Measurements from ENCODE around the gene R3HDML. TPM values are rescaled to one million over a fixed set of nuclear protein-coding genes. Genes with fewer than 3 reads are reported as not detected.

Gene R3HDML
- total and polyA plus RNA-seq, 2 of the 13 experiments (the other 11 are each of a cell fraction or from before 2014, with no cell fraction given) = not detected

GRCh38 chr20:44310664-44311639 lies 25.9 kb upstream of the R3HDML start, which contains the start of gene FITM2 (continued):
- peak; percentile 99 for TF ChIP-seq KDM2A (CRISPR knock-in tag; IDR thresholded peaks at IDR 0.05; ENCODE audit: borderline replicate concordance, low read depth)
- TF ChIP-seq YEATS4 (CRISPR knock-in tag; IDR thresholded peaks at IDR 0.05; ENCODE audit: borderline replicate concordance) = peak; percentile 97
- peak; percentile 94 for TF ChIP-seq ZNF160 (CRISPR knock-in tag; IDR thresholded peaks at IDR 0.05)
- TF ChIP-seq ZFAT (CRISPR knock-in tag; conservative IDR thresholded peaks at IDR 0.05) = no peak
- peak; percentile 87 for TF ChIP-seq TFDP1 (CRISPR knock-in tag; IDR thresholded peaks at IDR 0.05; ENCODE audit: borderline replicate concordance)
- peak; percentile 99 for TF ChIP-seq ERF (CRISPR knock-in tag; IDR thresholded peaks at IDR 0.05)
- TF ChIP-seq PREB (CRISPR knock-in tag; IDR thresholded peaks at IDR 0.05) = 0 out of 2 replicates have a peak, but pooled peaks have one; percentile 16
- TF ChIP-seq FIP1L1 (IDR thresholded peaks at IDR 0.05; ENCODE audit: borderline replicate concordance, insufficient read depth, low read depth, low read length) = peak; percentile 42; the same call in 1 of the 2 replicates
- no peak for TF ChIP-seq GRHL1 (CRISPR knock-in tag; conservative IDR thresholded peaks at IDR 0.05)
- TF ChIP-seq TRIM22 (IDR thresholded peaks at IDR 0.05) = no peak
- peak; percentile 99 for TF ChIP-seq EEA1 (CRISPR knock-in tag; IDR thresholded peaks at IDR 0.05; ENCODE audit: borderline replicate concordance)
- peak; percentile 88 for TF ChIP-seq ELF3 (CRISPR knock-in tag; IDR thresholded peaks at IDR 0.05)
- TF ChIP-seq ZNF512B (CRISPR knock-in tag; IDR thresholded peaks at IDR 0.05; ENCODE audit: borderline replicate concordance) = peak; percentile 90
- no peak for TF ChIP-seq ZNF670 (CRISPR knock-in tag; IDR thresholded peaks at IDR 0.05; ENCODE audit: borderline replicate concordance)
- TF ChIP-seq AGO1 (IDR thresholded peaks at IDR 0.05; ENCODE audit: low read depth, low read length, poor library complexity, severe bottlenecking) = peak; percentile 83
- TF ChIP-seq ZNF430 (CRISPR knock-in tag; IDR thresholded peaks at IDR 0.05) = peak; percentile 98
- peak; percentile 90 for TF ChIP-seq POLR2G (IDR thresholded peaks at IDR 0.05; ENCODE audit: low read depth, low read length)
- TF ChIP-seq ZNF724P (CRISPR knock-in tag; IDR thresholded peaks at IDR 0.05; ENCODE audit: borderline replicate concordance) = peak; percentile 93
- TF ChIP-seq MED8 (CRISPR knock-in tag; IDR thresholded peaks at IDR 0.05; ENCODE audit: insufficient replicate concordance) = peak; percentile 24

Data from HepG2 (cell line).